CD4-positive, alpha-beta T cell treated with Interleukin-17A for 1 hour (primary cell): Measurements from ENCODE around the gene PPP1R9A.

Experiments used
- DNase-seq: peaks from one replicate; pipeline ENCODE4 v3.0.0-alpha.2; 2020

The PPP1R9A gene

GRCh38 chr7:94912085-94912484, 4.7 kb downstream of the PPP1R9A start:
- DNase-seq = no peak

- no peak for DNase-seq
Observed at GRCh38 chr7:94913391-94913790, 6.0 kb downstream of the PPP1R9A start.

- DNase-seq = no peak
Observed at GRCh38 chr7:94921911-94922310, 14.5 kb downstream of the PPP1R9A start.

GRCh38 chr7:94922457-94922856, 15.1 kb downstream of the PPP1R9A start:
- DNase-seq = no peak

GRCh38 chr7:94923412-94923811, 16.0 kb downstream of the PPP1R9A start:
- DNase-seq = no peak

- DNase-seq = no peak
Observed at GRCh38 chr7:94928168-94928707, 20.8 kb downstream of the PPP1R9A start.

GRCh38 chr7:94933256-94933990, 26.0 kb downstream of the PPP1R9A start:
- no peak for DNase-seq

GRCh38 chr7:94939395-94939794, 32.0 kb downstream of the PPP1R9A start:
- no peak for DNase-seq

GRCh38 chr7:94940241-94940640, 32.8 kb downstream of the PPP1R9A start:
- no peak for DNase-seq

GRCh38 chr7:94941844-94942632, 34.6 kb downstream of the PPP1R9A start:
- DNase-seq = no peak

GRCh38 chr7:94943134-94943533, 35.7 kb downstream of the PPP1R9A start:
- no peak for DNase-seq

- no peak for DNase-seq
Observed at GRCh38 chr7:94949532-94949931, 42.1 kb downstream of the PPP1R9A start.

GRCh38 chr7:94955807-94956206, 48.4 kb downstream of the PPP1R9A start:
- DNase-seq = no peak

- DNase-seq = no peak
Observed at GRCh38 chr7:94957061-94957460, 49.7 kb downstream of the PPP1R9A start.

GRCh38 chr7:94962661-94963060, 55.3 kb downstream of the PPP1R9A start:
- DNase-seq = no peak

GRCh38 chr7:94969434-94970084, 62.2 kb downstream of the PPP1R9A start:
- no peak for DNase-seq

- no peak for DNase-seq
Observed at GRCh38 chr7:94970085-94970576, 62.7 kb downstream of the PPP1R9A start.

- DNase-seq = no peak
Observed at GRCh38 chr7:94971051-94971867, 63.9 kb downstream of the PPP1R9A start.

GRCh38 chr7:94972296-94972695, 64.9 kb downstream of the PPP1R9A start:
- no peak for DNase-seq

- no peak for DNase-seq
Observed at GRCh38 chr7:94973844-94974243, 66.5 kb downstream of the PPP1R9A start.

GRCh38 chr7:94974423-94974822, 67.0 kb downstream of the PPP1R9A start:
- DNase-seq = no peak

- DNase-seq = no peak
Observed at GRCh38 chr7:94975336-94975735, 67.9 kb downstream of the PPP1R9A start.
